CD14-positive monocyte (primary cell): ENCODE measurements around the gene HSPB2. TPM values are rescaled to one million over a fixed set of nuclear protein-coding genes. Genes with fewer than 3 reads are reported as not detected.

Source experiments
- DNase-seq, 3 donors: peaks; one replicate each; pipeline ENCODE4 v3.0.0-alpha.2; 2011 to 2022
- H2AFZ ChIP-seq: 2 replicates; pipeline ENCODE4 v1.6.0; 2012; ENCODE audit warnings: mild to moderate bottlenecking, low read depth, low read length, inconsistent platforms; ENCODE audit not compliant: insufficient read depth, poor library complexity, severe bottlenecking
- H3K27ac ChIP-seq, 2 donors: 1 replicate in 1 of 2; 2 replicates in 1 of 2; pipeline ENCODE4 v1.5.1; 2012 to 2013; ENCODE audit warnings: low read length in 2 of 2, control low read depth in 1 of 2, inconsistent platforms in 1 of 2, low read depth in 1 of 2, mild to moderate bottlenecking in 1 of 2
- H3K27me3 ChIP-seq, 2 donors: one replicate each; pipeline versions ENCODE4 v1.6.0 to v1.6.1; 2011 to 2013; ENCODE audit warnings: low read length in 2 of 2; ENCODE audit not compliant: control insufficient read depth in 2 of 2, insufficient read depth in 2 of 2
- H3K36me3 ChIP-seq, 2 donors: replicated peaks in 1 of 2; 1 replicate in 1 of 2; 2 replicates in 1 of 2; pipeline versions ENCODE4 v1.5.1 to v1.6.1; 2012 to 2013; ENCODE audit warnings: low read length in 2 of 2, control low read depth in 1 of 2, inconsistent platforms in 1 of 2, mild to moderate bottlenecking in 1 of 2; ENCODE audit not compliant: insufficient read depth in 2 of 2, control insufficient read depth in 1 of 2
- H3K4me1 ChIP-seq, 2 donors: 1 replicate in 1 of 2; 2 replicates in 1 of 2; pipeline versions ENCODE4 v1.5.1 to v1.6.1; 2012 to 2013; ENCODE audit warnings: low read length in 2 of 2, control low read depth in 1 of 2, inconsistent platforms in 1 of 2, mild to moderate bottlenecking in 1 of 2, moderate library complexity in 1 of 2; ENCODE audit not compliant: insufficient read depth in 2 of 2, control insufficient read depth in 1 of 2
- H3K4me2 ChIP-seq: replicated peaks from 2 replicates; pipeline ENCODE3; 2012; ENCODE audit warnings: low read length, moderate library complexity, mild to moderate bottlenecking; ENCODE audit not compliant: poor library complexity, severe bottlenecking; ENCODE audit errors: extremely low read depth
- H3K4me3 ChIP-seq, 3 experiments: fragments of 200-600 bp in 1 of 3; sonication (generic) in 1 of 3; replicated peaks in 1 of 3; 1 replicate in 2 of 3; 2 replicates in 1 of 3; pipeline ENCODE4 v1.5.1; 2011 to 2013; ENCODE audit warnings: low read length in 3 of 3, mild to moderate bottlenecking in 3 of 3, control low read depth in 2 of 3, low read depth in 2 of 3, inconsistent platforms in 1 of 3, moderate library complexity in 1 of 3
- H3K79me2 ChIP-seq: 2 replicates; pipeline ENCODE4 v1.6.0; 2012; ENCODE audit warnings: mild to moderate bottlenecking, control low read depth, inconsistent platforms, low read length, moderate library complexity; ENCODE audit not compliant: insufficient read depth
- H3K9ac ChIP-seq: 2 replicates; pipeline ENCODE4 v1.6.0; 2017; ENCODE audit warnings: low read length, mild to moderate bottlenecking; ENCODE audit not compliant: insufficient read depth, poor library complexity, severe bottlenecking
- H3K9me3 ChIP-seq, 2 donors: replicated peaks in 1 of 2; 1 replicate in 1 of 2; 2 replicates in 1 of 2; pipeline versions ENCODE4 v1.5.1 to v1.6.1; 2012 to 2013; ENCODE audit warnings: low read length in 2 of 2, control low read depth in 1 of 2; ENCODE audit not compliant: control insufficient read depth in 1 of 2, insufficient read depth in 1 of 2
- H4K20me1 ChIP-seq: 2 replicates; pipeline ENCODE4 v1.6.0; 2012; ENCODE audit warnings: mild to moderate bottlenecking, low read length, control low read depth, moderate library complexity; ENCODE audit not compliant: insufficient read depth
- H3K27ac Mint-ChIP-seq, 7 donors: one replicate each; pipeline ENCODE4 v1.8.0; 2020; ENCODE audit warnings: mild to moderate bottlenecking in 7 of 7, mixed read lengths in 7 of 7, moderate library complexity in 6 of 7, inconsistent platforms in 2 of 7
- H3K27me3 Mint-ChIP-seq, 3 donors: one replicate each; pipeline ENCODE4 v1.8.0; 2021 to 2022; ENCODE audit warnings: low read depth in 3 of 3, mild to moderate bottlenecking in 3 of 3, mixed read lengths in 3 of 3, moderate library complexity in 3 of 3, inconsistent platforms in 1 of 3
- H3K36me3 Mint-ChIP-seq, 2 donors: one replicate each; pipeline ENCODE4 v1.8.0; 2020; ENCODE audit warnings: mixed read lengths in 2 of 2, inconsistent platforms in 1 of 2, mild to moderate bottlenecking in 1 of 2
- H3K4me1 Mint-ChIP-seq: one replicate; pipeline ENCODE4 v1.8.0; 2020; ENCODE audit warnings: mild to moderate bottlenecking, mixed read lengths
- H3K4me3 Mint-ChIP-seq, 2 donors: one replicate each; pipeline ENCODE4 v1.8.0; 2020; ENCODE audit warnings: mild to moderate bottlenecking in 2 of 2, mixed read lengths in 2 of 2, moderate library complexity in 1 of 2
- H3K9me3 Mint-ChIP-seq, 7 donors: one replicate each; pipeline ENCODE4 v1.8.0; 2020 to 2022; ENCODE audit warnings: mixed read lengths in 7 of 7, mild to moderate bottlenecking in 6 of 7, moderate library complexity in 6 of 7, inconsistent platforms in 2 of 7
- WGBS: methylation state at CpG from one replicate; pipeline ENCODE4 v1.1.5; 2013; ENCODE audit warnings: missing lambda C conversion rate; ENCODE audit not compliant: insufficient coverage; 5-methylcytosine and 5-hydroxymethylcytosine counted together
- intact Hi-C, 2 donors: fragments of 100-400 bp; cut with micrococcal nuclease; formaldehyde crosslinking; loops; one replicate each; pipeline versions ENCODE4 v1.15.0 to v1.15.1; 2023
- polyA plus RNA-seq, 3 donors: library from polyadenylated mRNA; depleted of rRNA in 1 of 3; unstranded in 2 of 3; stranded (reverse) in 1 of 3; fragments of 300-500 nt in 2 of 3; fragments of >200 nt in 1 of 3; fragmentation: Illumina TruSeq in 2 of 3; gene quantifications; 1 replicate in 2 of 3; 2 replicates in 1 of 3; pipeline ENCODE4 v1.2.3, GENCODE V29; 2012 to 2021
- TF ChIP-seq, protein P1 (sequence below): fragments of 200-600 bp; IDR thresholded peaks from one replicate; pipeline ENCODE4 v1.8.0; 2022; ENCODE audit warnings: antibody characterized with exemption, mild to moderate bottlenecking

Gene HSPB2
- polyA plus RNA-seq, 3 donors = not detected

DNA sequence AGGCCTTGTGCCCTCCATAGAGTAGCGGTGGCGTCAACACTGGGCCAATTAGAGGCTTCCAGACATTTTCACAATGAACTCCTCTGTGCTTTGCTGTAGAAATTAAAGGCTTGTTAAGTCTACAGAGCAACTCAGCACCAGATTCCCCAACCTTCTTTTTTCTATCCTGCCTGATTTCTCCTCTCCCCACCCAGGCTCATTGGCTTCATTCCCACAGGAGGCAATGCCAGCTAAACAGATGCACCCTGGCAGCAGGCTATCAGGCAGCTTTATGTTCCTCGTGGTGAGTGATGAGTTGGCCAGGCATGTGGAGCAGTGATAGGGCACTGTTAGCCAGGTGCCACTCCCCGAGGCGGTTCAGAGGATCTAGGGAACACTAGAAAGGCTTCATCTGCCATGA lies 29.4 kb downstream of the HSPB2 start:
- Mint-ChIP-seq H3K9me3 (no peaks in the 10 kb centered on the region), H3K4me1 (peaks cover 34% of the 10 kb centered on the region), H3K36me3 (no peaks in the 10 kb centered on the region), H3K27ac (no peak overlapping the region), H3K4me3 (no peak overlapping the region), H3K27me3 (peaks cover 0 to 4% (median 2%) of the 10 kb centered on the region in 3 donors)
- Histone ChIP-seq H2AFZ (no peak overlapping the region), H3K36me3 (no peaks in the 10 kb centered on the region), H3K4me2 (no peak overlapping the region), H4K20me1 (no peaks in the 10 kb centered on the region), H3K4me1 (peaks cover 27 to 30% of the 10 kb centered on the region in 2 donors), H3K27ac (no peak overlapping the region), H3K9me3 (no peaks in the 10 kb centered on the region), H3K4me3 (no peak overlapping the region), H3K9ac (no peak overlapping the region), H3K27me3 (no peaks in the 10 kb centered on the region), H3K79me2 (no peaks in the 10 kb centered on the region)
- no peak for DNase-seq
- intact Hi-C loops = no loop called here
- TF ChIP-seq, protein P1, sequence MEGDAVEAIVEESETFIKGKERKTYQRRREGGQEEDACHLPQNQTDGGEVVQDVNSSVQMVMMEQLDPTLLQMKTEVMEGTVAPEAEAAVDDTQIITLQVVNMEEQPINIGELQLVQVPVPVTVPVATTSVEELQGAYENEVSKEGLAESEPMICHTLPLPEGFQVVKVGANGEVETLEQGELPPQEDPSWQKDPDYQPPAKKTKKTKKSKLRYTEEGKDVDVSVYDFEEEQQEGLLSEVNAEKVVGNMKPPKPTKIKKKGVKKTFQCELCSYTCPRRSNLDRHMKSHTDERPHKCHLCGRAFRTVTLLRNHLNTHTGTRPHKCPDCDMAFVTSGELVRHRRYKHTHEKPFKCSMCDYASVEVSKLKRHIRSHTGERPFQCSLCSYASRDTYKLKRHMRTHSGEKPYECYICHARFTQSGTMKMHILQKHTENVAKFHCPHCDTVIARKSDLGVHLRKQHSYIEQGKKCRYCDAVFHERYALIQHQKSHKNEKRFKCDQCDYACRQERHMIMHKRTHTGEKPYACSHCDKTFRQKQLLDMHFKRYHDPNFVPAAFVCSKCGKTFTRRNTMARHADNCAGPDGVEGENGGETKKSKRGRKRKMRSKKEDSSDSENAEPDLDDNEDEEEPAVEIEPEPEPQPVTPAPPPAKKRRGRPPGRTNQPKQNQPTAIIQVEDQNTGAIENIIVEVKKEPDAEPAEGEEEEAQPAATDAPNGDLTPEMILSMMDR = no peak
- WGBS = 84% methylated on average over 4 of the region's 5 CpGs

DNA sequence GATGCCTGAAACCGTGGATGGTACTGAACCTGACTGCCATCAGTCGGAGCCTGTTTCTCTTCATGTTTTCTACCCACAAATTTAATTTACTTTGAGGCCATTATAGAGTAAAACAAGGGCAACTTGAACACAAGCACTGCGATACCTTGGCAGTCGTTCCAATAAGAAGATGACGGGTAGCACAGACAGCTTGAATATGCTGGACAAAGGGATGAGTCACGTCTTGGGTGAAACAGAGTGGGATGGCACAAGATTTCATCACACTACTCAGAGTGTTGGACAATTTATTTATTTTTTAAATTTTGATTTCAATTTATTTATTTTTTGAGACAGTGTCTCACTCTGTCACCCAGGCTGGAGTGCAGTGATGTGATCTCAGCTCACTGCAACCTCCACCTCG lies 30.3 kb downstream of the HSPB2 start:
- no peaks in the 10 kb centered on the region for H3K36me3 Mint-ChIP-seq
- no peak overlapping the region for H3K27ac ChIP-seq
- H3K4me3 ChIP-seq = no peak overlapping the region
- peaks cover 22 to 23% of the 10 kb centered on the region in 2 donors for H3K4me1 ChIP-seq
- no peaks in the 10 kb centered on the region for H3K9me3 ChIP-seq
- H3K27me3 ChIP-seq = no peaks in the 10 kb centered on the region
- DNase-seq = peak in 1 of 3 donors; percentile 47
- H3K36me3 ChIP-seq = no peaks in the 10 kb centered on the region
- no peaks in the 10 kb centered on the region for H3K9me3 Mint-ChIP-seq
- H3K4me2 ChIP-seq = no peak overlapping the region
- H3K79me2 ChIP-seq = no peaks in the 10 kb centered on the region
- H3K9ac ChIP-seq = no peak overlapping the region
- H3K4me1 Mint-ChIP-seq = peaks cover 31% of the 10 kb centered on the region
- intact Hi-C loops = no loop called here
- no peak overlapping the region for H2AFZ ChIP-seq
- no peak overlapping the region for H3K4me3 Mint-ChIP-seq
- peaks cover 0 to 2% (median 2%) of the 10 kb centered on the region in 3 donors for H3K27me3 Mint-ChIP-seq
- WGBS = 100% methylated on average over 3 of the region's 7 CpGs
- no peak overlapping the region for H3K27ac Mint-ChIP-seq
- TF ChIP-seq, protein P1 = no peak
- H4K20me1 ChIP-seq = no peaks in the 10 kb centered on the region
